Cardiac muscle cell (in vitro differentiated cells and primary cell): ENCODE data around the gene LGR6. TPM values are rescaled to one million over a fixed set of nuclear protein-coding genes. Genes with fewer than 3 reads are reported as not detected.
"Not testable (repeated sequence)": the region's sequence is repeated elsewhere in the genome, so short reads cannot be mapped to it uniquely, and the experiment has no call there.

Source experiments
- DNase-seq, 2 donors: peaks; one replicate each; pipeline versions ENCODE4 v3.0.0 to v3.0.0-alpha.2; 2010 to 2017; ENCODE audit warnings: low read depth in 1 of 2, low spot score in 1 of 2
- H3K27ac ChIP-seq: fragments of 200-600 bp; sonication (generic); 2 replicates; pipeline ENCODE4 v1.5.1; 2016
- H3K27me3 ChIP-seq: fragments of 200-600 bp; sonication (generic); 2 replicates; pipeline ENCODE4 v1.6.0; 2016; ENCODE audit warnings: control low read depth
- H3K36me3 ChIP-seq: fragments of 200-600 bp; sonication (generic); 2 replicates; pipeline ENCODE4 v1.5.1; 2016; ENCODE audit warnings: control low read depth
- H3K4me1 ChIP-seq: fragments of 200-600 bp; sonication (generic); 2 replicates; pipeline ENCODE4 v1.8.1; 2017; ENCODE audit warnings: low read depth, mild to moderate bottlenecking, mixed run types
- H3K4me3 ChIP-seq: fragments of 200-600 bp; sonication (generic); 2 replicates; pipeline ENCODE4 v1.5.1; 2016; ENCODE audit warnings: mild to moderate bottlenecking
- H3K9me3 ChIP-seq: fragments of 200-600 bp; sonication (generic); 2 replicates; pipeline ENCODE4 v1.5.1; 2017; ENCODE audit warnings: low read depth, mild to moderate bottlenecking, control low read depth
- polyA plus RNA-seq: library from polyadenylated mRNA; unstranded; fragments of >200 nt; fragmentation: Nextera tagmentation; extraction: Ambion mirVana; gene quantifications from 2 replicates; pipeline ENCODE4 v1.2.1, GENCODE V29; 2016
- total RNA-seq: library from RNA; depleted of rRNA; stranded (reverse); fragments of >200 nt; gene quantifications from 2 replicates; pipeline ENCODE4 v1.2.3, GENCODE V29; 2016
- TF ChIP-seq, protein P1 (sequence below): IDR thresholded peaks from 2 replicates; pipeline ENCODE4 v1.5.1; 2012; ENCODE audit warnings: low read depth, mild to moderate bottlenecking, low read length

LGR6 gene
- total and polyA plus RNA-seq, 2 experiments from 2014 or later = 0.16 TPM; not detected in 1

DNA sequence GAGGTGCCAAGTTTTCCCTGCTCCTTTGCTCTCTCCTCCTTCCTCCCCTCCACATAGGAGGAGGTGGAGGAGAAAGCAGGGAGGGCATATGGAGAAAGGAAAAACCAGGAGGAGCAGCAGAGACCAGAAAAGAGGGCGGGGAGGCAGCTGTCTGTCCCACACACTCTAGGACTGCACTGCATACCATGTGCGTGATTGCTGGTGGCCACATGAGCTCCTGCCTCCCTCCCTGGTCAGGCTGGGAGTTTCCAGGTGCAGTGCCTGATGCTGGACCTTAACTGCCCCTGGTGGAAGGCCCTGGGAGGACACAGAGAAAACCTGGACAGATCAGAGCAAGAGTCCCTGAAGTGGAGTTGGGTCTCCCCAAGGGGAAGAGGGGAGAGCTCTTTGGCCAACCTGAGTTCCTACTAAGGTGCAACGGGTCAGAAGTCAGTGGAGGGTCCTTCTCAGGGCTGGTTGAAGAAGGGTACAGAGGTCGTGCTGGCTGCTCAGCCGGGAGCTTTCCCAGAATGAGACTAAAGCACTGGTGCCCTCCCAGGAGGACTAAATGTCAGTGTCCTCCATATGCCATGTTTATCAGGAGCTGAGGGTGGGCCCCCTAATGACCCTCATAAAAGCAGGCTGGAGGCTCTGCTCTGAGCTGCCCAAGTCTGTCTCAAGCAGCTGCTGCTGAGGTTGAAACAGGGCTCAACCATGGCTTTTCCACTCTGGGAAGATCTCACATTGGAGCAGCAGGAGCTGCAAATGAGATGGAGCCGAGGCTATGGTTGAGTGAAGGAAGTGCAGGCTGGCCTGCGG, 3.5 kb upstream of the LGR6 start:
- H3K9me3 ChIP-seq = no peaks in the 10 kb centered on the region
- TF ChIP-seq, protein P1, sequence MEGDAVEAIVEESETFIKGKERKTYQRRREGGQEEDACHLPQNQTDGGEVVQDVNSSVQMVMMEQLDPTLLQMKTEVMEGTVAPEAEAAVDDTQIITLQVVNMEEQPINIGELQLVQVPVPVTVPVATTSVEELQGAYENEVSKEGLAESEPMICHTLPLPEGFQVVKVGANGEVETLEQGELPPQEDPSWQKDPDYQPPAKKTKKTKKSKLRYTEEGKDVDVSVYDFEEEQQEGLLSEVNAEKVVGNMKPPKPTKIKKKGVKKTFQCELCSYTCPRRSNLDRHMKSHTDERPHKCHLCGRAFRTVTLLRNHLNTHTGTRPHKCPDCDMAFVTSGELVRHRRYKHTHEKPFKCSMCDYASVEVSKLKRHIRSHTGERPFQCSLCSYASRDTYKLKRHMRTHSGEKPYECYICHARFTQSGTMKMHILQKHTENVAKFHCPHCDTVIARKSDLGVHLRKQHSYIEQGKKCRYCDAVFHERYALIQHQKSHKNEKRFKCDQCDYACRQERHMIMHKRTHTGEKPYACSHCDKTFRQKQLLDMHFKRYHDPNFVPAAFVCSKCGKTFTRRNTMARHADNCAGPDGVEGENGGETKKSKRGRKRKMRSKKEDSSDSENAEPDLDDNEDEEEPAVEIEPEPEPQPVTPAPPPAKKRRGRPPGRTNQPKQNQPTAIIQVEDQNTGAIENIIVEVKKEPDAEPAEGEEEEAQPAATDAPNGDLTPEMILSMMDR = no peak
- H3K4me1 ChIP-seq = no peaks in the 10 kb centered on the region
- peak in 1 of 2 donors; percentile 17 for DNase-seq
- peaks cover 23% of the 10 kb centered on the region for H3K27me3 ChIP-seq
- no peak overlapping the region for H3K27ac ChIP-seq
- H3K36me3 ChIP-seq = no peaks in the 10 kb centered on the region
- H3K4me3 ChIP-seq = no peak overlapping the region

DNA sequence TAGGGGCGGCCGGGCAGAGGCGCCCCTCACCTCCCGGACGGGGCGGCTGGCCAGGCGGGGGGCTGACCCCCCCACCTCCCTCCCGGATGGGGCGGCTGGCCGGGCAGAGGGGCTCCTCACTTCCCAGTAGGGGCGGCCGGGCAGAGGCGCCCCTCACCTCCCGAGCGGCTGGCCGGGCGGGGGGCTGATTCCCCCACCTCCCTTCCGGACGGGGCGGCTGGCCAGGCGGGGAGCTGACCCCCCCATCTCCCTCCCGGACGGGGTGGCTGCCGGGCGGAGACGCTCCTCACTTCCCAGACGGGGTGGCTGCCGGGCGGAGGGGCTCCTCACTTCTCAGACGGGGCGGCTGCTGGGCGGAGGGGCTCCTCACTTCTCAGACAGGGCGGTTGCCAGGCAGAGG, 2.2 kb upstream of the LGR6 start:
- H3K4me1 ChIP-seq, H3K36me3 ChIP-seq, H3K4me3 ChIP-seq, H3K9me3 ChIP-seq, H3K27ac ChIP-seq, DNase-seq: not testable (repeated sequence)
- peaks cover 36% of the 10 kb centered on the region for H3K27me3 ChIP-seq

DNA sequence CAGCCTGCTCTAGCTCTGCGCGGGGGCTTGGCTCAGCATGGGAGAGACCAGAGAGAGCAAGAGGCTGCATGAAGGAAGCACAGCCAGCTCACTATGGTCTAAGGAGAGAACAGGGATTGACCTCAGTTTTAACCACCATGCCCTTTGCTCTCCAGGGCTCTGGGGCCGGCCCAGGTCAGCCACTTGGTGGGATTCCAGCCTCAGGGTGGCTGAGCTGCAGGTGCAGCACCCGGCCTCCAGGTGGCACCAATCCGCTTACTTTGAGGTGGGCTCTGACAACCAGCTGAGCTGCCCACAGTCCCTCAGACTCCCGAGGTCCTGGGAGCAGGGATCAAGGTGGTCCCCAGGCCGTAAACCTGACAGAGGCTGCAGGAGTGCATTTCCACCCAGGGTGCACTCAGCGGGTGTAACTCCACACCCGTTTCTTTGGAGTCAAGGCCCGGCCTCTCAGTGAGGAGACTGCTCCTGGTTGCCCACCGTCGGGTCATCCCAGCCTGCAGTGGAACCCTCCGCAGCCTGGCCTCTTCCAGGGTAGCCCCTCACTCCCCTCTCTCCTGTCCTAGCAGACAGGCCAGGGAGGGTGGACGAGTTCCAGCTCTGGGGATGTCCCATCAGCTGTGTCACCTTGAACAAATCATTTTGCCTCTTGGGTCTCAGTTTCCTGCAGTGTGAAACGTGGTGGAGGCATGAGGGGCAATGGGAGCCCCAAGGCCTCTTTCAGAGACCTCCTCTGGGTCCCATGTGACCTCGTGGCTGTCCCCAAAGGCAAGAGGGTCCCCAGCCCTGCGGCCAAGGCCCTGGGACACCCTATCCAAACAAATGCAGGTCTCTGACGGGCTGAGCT, 607 bp upstream of the LGR6 start:
- TF ChIP-seq, protein P1 = peak; percentile 90
- Histone ChIP-seq H3K4me3 (peak overlapping the region; percentile 18), H3K36me3 (no peaks in the 10 kb centered on the region), H3K27ac (no peak overlapping the region), H3K27me3 (peaks cover 51% of the 10 kb centered on the region), H3K4me1 (no peaks in the 10 kb centered on the region), H3K9me3 (no peaks in the 10 kb centered on the region)
- peak; percentile 63 to 80 for DNase-seq

DNA sequence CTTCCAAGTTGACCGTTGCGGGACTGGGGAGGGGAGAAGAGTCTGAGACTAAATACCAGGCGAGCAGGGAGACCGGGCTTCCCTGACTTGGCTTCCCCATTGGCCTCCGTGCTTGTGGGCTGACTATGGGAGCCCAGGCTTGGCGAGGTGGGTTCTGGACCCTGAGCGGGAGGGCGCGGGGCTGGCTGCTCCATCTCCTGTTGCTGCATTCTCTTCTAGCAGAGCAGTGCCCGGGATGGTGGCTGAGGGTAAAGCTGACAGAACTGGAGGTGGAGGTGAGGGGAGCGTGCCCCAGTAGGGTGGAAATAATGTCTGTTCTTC, 689 bp downstream of the LGR6 start:
- H3K4me3 ChIP-seq = no peak overlapping the region
- TF ChIP-seq, protein P1 = no peak
- no peaks in the 10 kb centered on the region for H3K9me3 ChIP-seq
- H3K27me3 ChIP-seq = peaks cover 51% of the 10 kb centered on the region
- no peaks in the 10 kb centered on the region for H3K4me1 ChIP-seq
- H3K27ac ChIP-seq = no peak overlapping the region
- no peaks in the 10 kb centered on the region for H3K36me3 ChIP-seq
- DNase-seq = no peak

DNA sequence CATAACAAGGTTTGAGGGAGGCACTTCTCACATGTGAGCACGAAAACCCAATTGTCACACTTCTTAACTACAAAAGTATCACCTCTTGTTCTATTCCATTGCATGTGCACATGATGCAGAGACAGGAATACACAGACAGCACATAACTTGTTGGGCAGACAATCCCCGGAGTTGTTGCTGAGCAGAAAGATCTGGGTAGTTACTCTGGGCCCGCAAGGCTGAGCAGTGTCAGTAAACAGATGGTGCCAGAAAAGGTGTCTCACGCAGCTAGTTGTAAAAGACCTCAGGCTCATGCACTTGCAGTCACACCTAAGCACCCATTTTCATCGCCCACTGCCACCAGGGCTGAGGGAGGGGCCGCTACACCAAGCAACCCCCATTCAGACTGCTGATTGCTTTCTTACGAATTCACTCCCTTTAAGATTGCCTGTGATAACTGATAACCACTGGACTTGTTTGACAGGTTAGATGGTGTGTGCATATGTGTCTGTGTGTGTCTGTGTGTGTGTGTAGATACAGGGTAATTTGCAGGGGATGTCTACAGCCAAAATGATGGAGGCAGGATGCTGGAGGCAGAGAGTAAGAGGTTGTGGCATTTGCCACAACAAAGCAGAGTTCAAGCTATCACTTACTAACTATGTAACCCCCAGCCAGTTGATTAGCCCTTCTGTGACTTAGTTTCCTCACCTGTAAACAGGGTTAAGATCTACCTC, 4.2 kb downstream of the LGR6 start:
- Histone ChIP-seq H3K36me3 (no peaks in the 10 kb centered on the region), H3K4me3 (no peak overlapping the region), H3K27ac (no peak overlapping the region), H3K27me3 (peaks cover 51% of the 10 kb centered on the region), H3K9me3 (no peaks in the 10 kb centered on the region), H3K4me1 (no peaks in the 10 kb centered on the region)
- TF ChIP-seq, protein P1 = no peak
- no peak for DNase-seq
